ENCODE data around the gene COL23A1.
A peak's percentile ranks its signal among the peaks of the same experiment; 100 is the strongest.

Gene COL23A1

DNA sequence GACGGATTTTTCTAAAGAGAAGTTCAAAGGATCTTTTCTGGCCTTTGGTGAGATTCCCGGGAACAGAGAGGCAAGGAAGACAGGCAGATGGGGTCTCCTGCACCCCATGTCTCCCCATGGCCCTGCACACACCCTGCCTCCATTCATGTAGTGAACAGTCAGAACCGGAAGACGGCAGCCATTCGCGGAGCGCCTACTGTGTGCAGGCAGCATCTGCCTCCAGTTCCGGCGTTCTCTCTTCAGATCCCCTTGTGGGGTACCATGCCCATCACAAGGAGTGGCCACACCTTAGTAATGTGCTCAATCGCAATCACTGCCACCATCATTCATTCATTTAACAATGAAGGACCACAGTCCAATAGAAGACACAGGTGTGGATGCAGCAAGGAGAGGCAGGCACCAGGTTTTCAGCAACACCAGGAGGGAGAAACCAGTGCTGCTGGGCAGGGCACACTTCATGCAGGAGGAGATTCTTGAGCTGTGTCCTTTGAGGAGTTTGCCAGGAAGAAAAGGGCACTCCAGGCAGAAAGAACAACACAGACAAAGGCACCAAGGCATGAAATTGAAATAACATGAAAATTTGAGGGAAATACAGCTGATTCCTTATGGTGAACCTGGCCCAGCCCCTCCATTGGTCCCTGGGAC, 186.1 kb downstream of the COL23A1 start:
- Histone ChIP-seq H2BK12ac (ENCODE audit: low read length) (no peak overlapping the region), H2BK15ac (ENCODE audit: low read length) (peak overlapping the region; percentile 28), H3K9me3 (replicated peaks in 1 of 2; ENCODE audit: control insufficient read depth in 2 of 2, insufficient read depth in 1 of 2, low read depth in 1 of 2, low read length in 2 of 2) (peaks cover 5 to 15% of the 10 kb centered on the region in 2 donors), H3K4me3 (ENCODE audit: low read length in 2 of 2) (no peak overlapping the region), H3K14ac (ENCODE audit: low read length) (peak overlapping the region; percentile 75), H2BK120ac (ENCODE audit: low read depth, low read length) (no peak overlapping the region), H3K18ac (ENCODE audit: low read length) (peak overlapping the region; percentile 40), H2AK5ac (ENCODE audit: low read depth, low read length) (peak overlapping the region; percentile 74), H3K36me3 (replicated peaks in 1 of 2; ENCODE audit: control insufficient read depth in 2 of 2, insufficient read depth in 2 of 2, low read length in 2 of 2) (no peaks in the 10 kb centered on the region), H3K9ac (ENCODE audit: low read depth, low read length, poor library complexity) (no peak overlapping the region), H3K4me1 (ENCODE audit: control insufficient read depth in 2 of 2, insufficient read depth in 1 of 2, low read depth in 1 of 2, low read length in 2 of 2) (peaks cover 6 to 9% of the 10 kb centered on the region in 2 donors), H3K27ac (replicated peaks; ENCODE audit: low read length) (no peak overlapping the region), H3K4me2 (ENCODE audit: insufficient read depth, low read length, poor library complexity, severe bottlenecking) (no peak overlapping the region), H2AFZ (ENCODE audit: low read length) (no peak overlapping the region), H3K79me1 (ENCODE audit: low read depth, low read length) (no peaks in the 10 kb centered on the region), H3K4ac (ENCODE audit: low read length) (no peak overlapping the region), H3K23ac (ENCODE audit: low read depth, low read length, poor library complexity) (no peak overlapping the region), H3K27me3 (ENCODE audit: control insufficient read depth in 3 of 3, insufficient read depth in 3 of 3, low read depth in 1 of 3, low read length in 3 of 3) (no peaks in the 10 kb centered on the region), H2BK5ac (ENCODE audit: low read length) (no peak overlapping the region), H4K91ac (ENCODE audit: low read depth, low read length, poor library complexity) (no peak overlapping the region), H4K8ac (ENCODE audit: low read depth, low read length) (no peak overlapping the region)
- DNase-seq (ENCODE audit: low spot score): no peak
- WGBS, 2 donors (ENCODE audit: extremely low coverage in 2 of 2, insufficient read length in 2 of 2, insufficient replicate concordance in 1 of 2): no CpG with 5 or more reads among the region's 10 CpGs

DNA sequence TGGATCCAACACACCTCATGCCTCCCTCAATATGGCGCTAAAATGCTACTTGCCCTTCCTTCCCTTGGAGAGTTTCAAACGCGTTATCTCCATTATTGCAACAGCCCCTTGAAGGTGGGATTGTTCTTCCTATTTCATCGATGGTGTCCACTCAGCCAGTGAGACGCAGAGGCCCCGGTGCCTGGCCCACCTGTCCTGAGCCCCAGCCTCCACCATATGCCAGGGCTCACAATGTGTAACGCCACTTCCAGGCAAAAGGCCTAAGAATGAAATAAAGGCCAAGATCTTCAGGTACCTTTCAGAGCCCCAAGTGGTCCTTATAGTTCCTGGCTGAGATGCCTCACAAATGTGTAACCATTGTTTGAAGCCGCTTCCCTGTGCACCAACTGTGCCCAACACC, 186.8 kb downstream of the COL23A1 start:
- H3K27ac ChIP-seq (replicated peaks; ENCODE audit: low read length): peak overlapping the region; percentile 10
- H2BK120ac ChIP-seq (ENCODE audit: low read depth, low read length): no peak overlapping the region
- peak overlapping the region; percentile 30 for H3K9ac ChIP-seq (ENCODE audit: low read depth, low read length, poor library complexity)
- peak overlapping the region; percentile 86 for H2AK5ac ChIP-seq (ENCODE audit: low read depth, low read length)
- H3K18ac ChIP-seq (ENCODE audit: low read length): peak overlapping the region; percentile 44
- H3K4me1 ChIP-seq (ENCODE audit: control insufficient read depth in 2 of 2, insufficient read depth in 1 of 2, low read depth in 1 of 2, low read length in 2 of 2): peaks cover 10 to 12% of the 10 kb centered on the region in 2 donors
- no peak overlapping the region for H2BK12ac ChIP-seq (ENCODE audit: low read length)
- no peak overlapping the region for H3K4me2 ChIP-seq (ENCODE audit: insufficient read depth, low read length, poor library complexity, severe bottlenecking)
- peaks cover 5 to 15% of the 10 kb centered on the region in 2 donors for H3K9me3 ChIP-seq (replicated peaks in 1 of 2; ENCODE audit: control insufficient read depth in 2 of 2, insufficient read depth in 1 of 2, low read depth in 1 of 2, low read length in 2 of 2)
- H2BK5ac ChIP-seq (ENCODE audit: low read length): no peak overlapping the region
- H3K27me3 ChIP-seq (ENCODE audit: control insufficient read depth in 3 of 3, insufficient read depth in 3 of 3, low read depth in 1 of 3, low read length in 3 of 3): no peaks in the 10 kb centered on the region
- H4K8ac ChIP-seq (ENCODE audit: low read depth, low read length): no peak overlapping the region
- H4K91ac ChIP-seq (ENCODE audit: low read depth, low read length, poor library complexity): no peak overlapping the region
- H3K4ac ChIP-seq (ENCODE audit: low read length): no peak overlapping the region
- no peak overlapping the region for H2AFZ ChIP-seq (ENCODE audit: low read length)
- no peak overlapping the region for H3K14ac ChIP-seq (ENCODE audit: low read length)
- no peaks in the 10 kb centered on the region for H3K36me3 ChIP-seq (replicated peaks in 1 of 2; ENCODE audit: control insufficient read depth in 2 of 2, insufficient read depth in 2 of 2, low read length in 2 of 2)
- no peak overlapping the region for H3K23ac ChIP-seq (ENCODE audit: low read depth, low read length, poor library complexity)
- peak overlapping the region; percentile 28 for H2BK15ac ChIP-seq (ENCODE audit: low read length)
- no CpG with 5 or more reads among the region's 8 CpGs for WGBS, 2 donors (ENCODE audit: extremely low coverage in 2 of 2, insufficient read length in 2 of 2, insufficient replicate concordance in 1 of 2)
- no peak overlapping the region for H3K4me3 ChIP-seq (ENCODE audit: low read length in 2 of 2)
- H3K79me1 ChIP-seq (ENCODE audit: low read depth, low read length): no peaks in the 10 kb centered on the region
- DNase-seq (ENCODE audit: low spot score): no peak

DNA sequence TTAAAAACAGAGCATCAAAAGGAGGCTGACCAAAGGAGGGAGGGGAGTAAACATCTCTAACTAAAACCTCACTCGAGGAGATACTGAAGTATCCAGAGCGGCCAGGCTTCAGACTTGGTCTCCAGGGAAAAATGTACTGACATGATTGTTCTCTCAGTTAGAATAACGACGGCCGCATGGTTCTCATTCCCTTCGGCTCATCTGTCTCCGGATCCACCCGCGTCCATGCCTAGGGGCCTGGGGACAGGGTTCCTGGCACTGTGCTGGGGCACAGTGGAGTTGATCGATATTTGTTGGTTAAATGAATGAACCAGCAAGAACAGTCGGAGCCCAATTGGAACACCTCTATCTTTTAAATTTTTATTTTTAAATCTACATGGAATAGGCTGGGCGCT, 190.5 kb downstream of the COL23A1 start:
- H3K14ac ChIP-seq (ENCODE audit: low read length): no peak overlapping the region
- WGBS, 2 donors (ENCODE audit: extremely low coverage in 2 of 2, insufficient read length in 2 of 2, insufficient replicate concordance in 1 of 2): no CpG with 5 or more reads among the region's 12 CpGs
- no peak overlapping the region for H4K91ac ChIP-seq (ENCODE audit: low read depth, low read length, poor library complexity)
- H2BK5ac ChIP-seq (ENCODE audit: low read length): no peak overlapping the region
- H4K8ac ChIP-seq (ENCODE audit: low read depth, low read length): no peak overlapping the region
- no peak overlapping the region for H3K9ac ChIP-seq (ENCODE audit: low read depth, low read length, poor library complexity)
- no peak overlapping the region for H2BK15ac ChIP-seq (ENCODE audit: low read length)
- H2AK5ac ChIP-seq (ENCODE audit: low read depth, low read length): no peak overlapping the region
- no peak overlapping the region for H3K4ac ChIP-seq (ENCODE audit: low read length)
- H2AFZ ChIP-seq (ENCODE audit: low read length): peak overlapping the region; percentile 45
- H3K4me1 ChIP-seq (ENCODE audit: control insufficient read depth in 2 of 2, insufficient read depth in 1 of 2, low read depth in 1 of 2, low read length in 2 of 2): peaks cover 12 to 16% of the 10 kb centered on the region in 2 donors
- no peaks in the 10 kb centered on the region for H3K27me3 ChIP-seq (ENCODE audit: control insufficient read depth in 3 of 3, insufficient read depth in 3 of 3, low read depth in 1 of 3, low read length in 3 of 3)
- H3K18ac ChIP-seq (ENCODE audit: low read length): peak overlapping the region; percentile 76
- H3K36me3 ChIP-seq (replicated peaks in 1 of 2; ENCODE audit: control insufficient read depth in 2 of 2, insufficient read depth in 2 of 2, low read length in 2 of 2): no peaks in the 10 kb centered on the region
- no peak overlapping the region for H2BK120ac ChIP-seq (ENCODE audit: low read depth, low read length)
- H2BK12ac ChIP-seq (ENCODE audit: low read length): no peak overlapping the region
- no peak overlapping the region for H3K4me2 ChIP-seq (ENCODE audit: insufficient read depth, low read length, poor library complexity, severe bottlenecking)
- no peak for DNase-seq (ENCODE audit: low spot score)
- H3K23ac ChIP-seq (ENCODE audit: low read depth, low read length, poor library complexity): no peak overlapping the region
- H3K27ac ChIP-seq (replicated peaks; ENCODE audit: low read length): no peak overlapping the region
- H3K4me3 ChIP-seq (ENCODE audit: low read length in 2 of 2): no peak overlapping the region
- H3K79me1 ChIP-seq (ENCODE audit: low read depth, low read length): no peaks in the 10 kb centered on the region
- no peaks in the 10 kb centered on the region for H3K9me3 ChIP-seq (replicated peaks in 1 of 2; ENCODE audit: control insufficient read depth in 2 of 2, insufficient read depth in 1 of 2, low read depth in 1 of 2, low read length in 2 of 2)

DNA sequence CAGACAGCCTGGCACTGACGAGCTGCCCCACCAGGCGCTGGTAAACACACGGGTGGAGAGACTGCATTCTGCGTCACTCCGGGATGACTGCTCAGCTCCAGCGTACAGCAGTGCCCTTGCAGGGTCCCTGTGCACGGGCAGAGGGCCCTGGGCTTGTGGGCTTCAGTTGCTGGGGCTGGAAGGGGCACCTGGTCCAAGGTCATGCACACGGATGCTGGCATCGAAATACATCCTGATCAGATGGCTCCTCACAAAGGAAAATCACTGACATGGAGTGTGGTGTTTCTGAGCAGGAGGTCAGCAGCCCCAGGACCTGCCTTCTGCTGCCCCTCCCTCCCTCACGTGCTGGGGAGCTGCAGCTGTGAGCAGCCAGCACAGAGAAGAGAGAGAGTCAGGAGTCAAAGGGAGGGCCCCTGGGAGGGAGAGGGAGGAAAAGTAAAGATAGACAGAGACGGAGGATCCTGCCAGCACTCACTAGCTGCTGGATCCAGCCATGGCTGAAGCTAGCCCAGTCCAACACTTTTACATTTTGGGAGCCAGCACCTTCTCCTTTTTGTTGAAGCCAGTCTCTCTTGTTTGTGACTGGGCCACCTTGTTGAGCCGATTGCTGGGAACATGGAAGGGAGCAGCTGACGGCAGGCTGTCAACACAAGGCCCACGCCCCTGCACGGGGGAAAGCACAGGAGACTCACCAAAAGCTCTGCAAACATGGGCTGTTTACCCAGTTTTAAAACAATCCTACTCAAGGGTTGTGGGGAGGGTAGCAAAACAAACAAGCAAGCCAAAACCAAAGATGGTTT, 191.1 kb downstream of the COL23A1 start:
- Histone ChIP-seq H2AFZ (ENCODE audit: low read length) (peak overlapping the region; percentile 45), H4K8ac (ENCODE audit: low read depth, low read length) (no peak overlapping the region), H3K4me2 (ENCODE audit: insufficient read depth, low read length, poor library complexity, severe bottlenecking) (no peak overlapping the region), H3K27me3 (ENCODE audit: control insufficient read depth in 3 of 3, insufficient read depth in 3 of 3, low read depth in 1 of 3, low read length in 3 of 3) (no peaks in the 10 kb centered on the region), H2BK12ac (ENCODE audit: low read length) (peak overlapping the region; percentile 51), H3K4ac (ENCODE audit: low read length) (no peak overlapping the region), H3K9ac (ENCODE audit: low read depth, low read length, poor library complexity) (peak overlapping the region; percentile 18), H3K18ac (ENCODE audit: low read length) (peak overlapping the region; percentile 81), H4K91ac (ENCODE audit: low read depth, low read length, poor library complexity) (no peak overlapping the region), H3K36me3 (replicated peaks in 1 of 2; ENCODE audit: control insufficient read depth in 2 of 2, insufficient read depth in 2 of 2, low read length in 2 of 2) (no peaks in the 10 kb centered on the region), H3K9me3 (replicated peaks in 1 of 2; ENCODE audit: control insufficient read depth in 2 of 2, insufficient read depth in 1 of 2, low read depth in 1 of 2, low read length in 2 of 2) (no peaks in the 10 kb centered on the region), H3K23ac (ENCODE audit: low read depth, low read length, poor library complexity) (peak overlapping the region; percentile 25), H2BK5ac (ENCODE audit: low read length) (no peak overlapping the region), H2BK15ac (ENCODE audit: low read length) (no peak overlapping the region), H3K14ac (ENCODE audit: low read length) (peak overlapping the region; percentile 14), H3K4me3 (ENCODE audit: low read length in 2 of 2) (no peak overlapping the region), H3K4me1 (ENCODE audit: control insufficient read depth in 2 of 2, insufficient read depth in 1 of 2, low read depth in 1 of 2, low read length in 2 of 2) (peaks cover 12 to 18% of the 10 kb centered on the region in 2 donors), H2BK120ac (ENCODE audit: low read depth, low read length) (no peak overlapping the region), H2AK5ac (ENCODE audit: low read depth, low read length) (peak overlapping the region; percentile 53), H3K79me1 (ENCODE audit: low read depth, low read length) (no peaks in the 10 kb centered on the region), H3K27ac (replicated peaks; ENCODE audit: low read length) (no peak overlapping the region)
- no peak for DNase-seq (ENCODE audit: low spot score)
- no CpG with 5 or more reads among the region's 15 CpGs for WGBS, 2 donors (ENCODE audit: extremely low coverage in 2 of 2, insufficient read length in 2 of 2, insufficient replicate concordance in 1 of 2)

Data from neuronal stem cell (in vitro differentiated cells).